Measurements from ENCODE around the gene SCN9A.

SCN9A gene

DNA sequence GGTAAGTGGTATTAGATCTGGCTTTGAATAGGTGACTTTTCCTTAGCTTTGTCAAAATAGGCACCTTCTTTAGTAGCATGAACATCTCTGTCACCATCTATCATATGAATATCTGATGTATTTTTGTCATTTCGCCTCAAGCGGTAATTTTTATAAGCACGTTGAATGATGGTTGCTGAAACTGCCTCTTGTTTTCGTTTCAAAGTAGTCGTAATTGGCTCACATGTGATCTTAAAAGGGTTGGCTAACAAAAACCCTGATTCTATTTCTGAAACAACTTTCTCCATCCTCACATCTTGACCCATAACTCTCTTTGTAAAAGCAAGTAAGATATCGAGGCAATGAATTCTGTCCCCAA is 29.8 kb upstream of the SCN9A start:
- Histone ChIP-seq H3K9me3 (replicated peaks; ENCODE audit: insufficient read depth, low read length) (no peaks in the 10 kb centered on the region), H2AFZ (ENCODE audit: low read length) (no peak overlapping the region), H3K27ac (ENCODE audit: low read length) (no peak overlapping the region), H3K36me3 (replicated peaks; ENCODE audit: insufficient read depth, low read length) (no peaks in the 10 kb centered on the region), H3K27me3 (replicated peaks; ENCODE audit: insufficient read depth, low read length) (no peaks in the 10 kb centered on the region), H3K4me1 (ENCODE audit: low read length) (no peaks in the 10 kb centered on the region), H3K9me2 (replicated peaks; ENCODE audit: insufficient read depth, low read length) (no peaks in the 10 kb centered on the region), H3K4me3 (ENCODE audit: low read length) (no peak overlapping the region), H3K9ac (ENCODE audit: low read length) (no peak overlapping the region), H3K4me2 (ENCODE audit: low read depth, low read length) (no peak overlapping the region), H3K79me2 (ENCODE audit: low read length) (no peaks in the 10 kb centered on the region), H4K20me1 (ENCODE audit: insufficient read depth, low read length) (no peaks in the 10 kb centered on the region), H3F3A (ENCODE audit: insufficient read depth, low read length) (no peaks in the 10 kb centered on the region)
- TF ChIP-seq EZH2 (optimal IDR thresholded peaks at IDR 0.05; ENCODE audit: low read depth, low read length) = no peak
- TF ChIP-seq EZH2phosphoT487 (IDR thresholded peaks at IDR 0.05; ENCODE audit: low read length) = no peak
- TF ChIP-seq, protein P1, sequence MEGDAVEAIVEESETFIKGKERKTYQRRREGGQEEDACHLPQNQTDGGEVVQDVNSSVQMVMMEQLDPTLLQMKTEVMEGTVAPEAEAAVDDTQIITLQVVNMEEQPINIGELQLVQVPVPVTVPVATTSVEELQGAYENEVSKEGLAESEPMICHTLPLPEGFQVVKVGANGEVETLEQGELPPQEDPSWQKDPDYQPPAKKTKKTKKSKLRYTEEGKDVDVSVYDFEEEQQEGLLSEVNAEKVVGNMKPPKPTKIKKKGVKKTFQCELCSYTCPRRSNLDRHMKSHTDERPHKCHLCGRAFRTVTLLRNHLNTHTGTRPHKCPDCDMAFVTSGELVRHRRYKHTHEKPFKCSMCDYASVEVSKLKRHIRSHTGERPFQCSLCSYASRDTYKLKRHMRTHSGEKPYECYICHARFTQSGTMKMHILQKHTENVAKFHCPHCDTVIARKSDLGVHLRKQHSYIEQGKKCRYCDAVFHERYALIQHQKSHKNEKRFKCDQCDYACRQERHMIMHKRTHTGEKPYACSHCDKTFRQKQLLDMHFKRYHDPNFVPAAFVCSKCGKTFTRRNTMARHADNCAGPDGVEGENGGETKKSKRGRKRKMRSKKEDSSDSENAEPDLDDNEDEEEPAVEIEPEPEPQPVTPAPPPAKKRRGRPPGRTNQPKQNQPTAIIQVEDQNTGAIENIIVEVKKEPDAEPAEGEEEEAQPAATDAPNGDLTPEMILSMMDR (IDR thresholded peaks at IDR 0.05; ENCODE audit: low read length) = no peak
- DNase-seq = no peak

DNA sequence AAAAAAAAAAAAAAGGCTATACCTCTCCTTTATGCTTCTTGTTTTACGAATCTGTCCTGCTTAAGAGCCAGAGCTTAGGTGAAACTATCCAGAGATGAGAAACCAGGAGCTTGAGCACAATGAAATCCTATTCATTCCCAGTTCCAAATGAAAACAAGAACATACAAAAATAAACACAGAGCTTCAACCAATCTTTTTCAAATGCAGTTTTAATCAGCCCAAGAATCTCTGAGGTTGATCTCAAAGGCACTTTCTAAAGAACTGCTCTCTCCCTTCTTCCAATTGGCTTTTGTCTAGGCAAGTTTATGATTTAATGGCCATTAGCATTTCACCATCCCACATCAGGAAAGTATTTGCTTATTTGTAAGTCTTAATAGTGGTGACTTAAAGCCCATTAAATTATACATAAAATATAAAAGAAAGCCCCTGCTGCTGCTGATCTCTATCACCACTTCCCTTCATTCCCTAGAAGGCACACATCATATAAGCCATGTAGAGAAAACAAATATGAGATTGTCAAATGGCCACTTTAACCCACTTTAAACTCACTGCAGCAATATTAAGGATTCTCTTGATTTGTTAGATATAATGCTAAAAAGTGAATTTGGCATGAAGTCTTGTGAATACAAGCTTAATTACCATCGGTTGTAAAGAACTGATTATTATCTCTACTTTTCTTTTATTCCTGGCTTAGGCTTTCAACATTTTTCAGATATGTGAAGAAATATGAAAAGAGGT is 29.3 kb upstream of the SCN9A start:
- DNase-seq = no peak
- TF ChIP-seq EZH2 (optimal IDR thresholded peaks at IDR 0.05; ENCODE audit: low read depth, low read length) = no peak
- TF ChIP-seq EZH2phosphoT487 (IDR thresholded peaks at IDR 0.05; ENCODE audit: low read length) = no peak
- TF ChIP-seq, protein P1 (IDR thresholded peaks at IDR 0.05; ENCODE audit: low read length) = no peak
- no peaks in the 10 kb centered on the region for H3F3A ChIP-seq (ENCODE audit: insufficient read depth, low read length)
- H3K27me3 ChIP-seq (replicated peaks; ENCODE audit: insufficient read depth, low read length) = no peaks in the 10 kb centered on the region
- no peaks in the 10 kb centered on the region for H4K20me1 ChIP-seq (ENCODE audit: insufficient read depth, low read length)
- no peaks in the 10 kb centered on the region for H3K9me2 ChIP-seq (replicated peaks; ENCODE audit: insufficient read depth, low read length)
- H3K4me3 ChIP-seq (ENCODE audit: low read length) = no peak overlapping the region
- H3K4me2 ChIP-seq (ENCODE audit: low read depth, low read length) = no peak overlapping the region
- H3K9ac ChIP-seq (ENCODE audit: low read length) = no peak overlapping the region
- no peaks in the 10 kb centered on the region for H3K9me3 ChIP-seq (replicated peaks; ENCODE audit: insufficient read depth, low read length)
- H3K36me3 ChIP-seq (replicated peaks; ENCODE audit: insufficient read depth, low read length) = no peaks in the 10 kb centered on the region
- H3K27ac ChIP-seq (ENCODE audit: low read length) = no peak overlapping the region
- H2AFZ ChIP-seq (ENCODE audit: low read length) = no peak overlapping the region
- no peaks in the 10 kb centered on the region for H3K79me2 ChIP-seq (ENCODE audit: low read length)
- no peaks in the 10 kb centered on the region for H3K4me1 ChIP-seq (ENCODE audit: low read length)

DNA sequence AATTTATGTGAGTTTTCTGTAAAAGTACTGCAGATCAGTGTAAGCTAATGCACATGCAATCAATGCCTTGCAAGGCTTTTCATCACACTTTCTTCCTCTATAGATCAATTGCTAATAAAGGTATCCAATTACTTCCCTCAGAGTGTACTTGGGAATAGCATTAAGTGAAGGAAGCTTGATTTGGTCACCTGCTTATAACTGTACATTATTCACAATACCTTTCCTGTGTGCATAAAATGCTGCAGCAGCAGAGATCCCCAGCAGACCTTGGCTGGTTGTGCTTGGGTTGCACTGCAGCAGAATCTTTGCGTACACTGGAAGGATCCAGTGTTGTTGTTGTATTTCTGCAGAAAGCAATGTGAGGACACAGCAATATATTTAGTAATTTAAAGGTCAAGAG is 18.5 kb upstream of the SCN9A start:
- Histone ChIP-seq H3F3A (ENCODE audit: insufficient read depth, low read length) (no peaks in the 10 kb centered on the region), H3K9me2 (replicated peaks; ENCODE audit: insufficient read depth, low read length) (no peaks in the 10 kb centered on the region), H3K4me2 (ENCODE audit: low read depth, low read length) (no peak overlapping the region), H2AFZ (ENCODE audit: low read length) (no peak overlapping the region), H4K20me1 (ENCODE audit: insufficient read depth, low read length) (no peaks in the 10 kb centered on the region), H3K36me3 (replicated peaks; ENCODE audit: insufficient read depth, low read length) (no peaks in the 10 kb centered on the region), H3K9ac (ENCODE audit: low read length) (no peak overlapping the region), H3K4me3 (ENCODE audit: low read length) (no peak overlapping the region), H3K27me3 (replicated peaks; ENCODE audit: insufficient read depth, low read length) (no peaks in the 10 kb centered on the region), H3K79me2 (ENCODE audit: low read length) (no peaks in the 10 kb centered on the region), H3K9me3 (replicated peaks; ENCODE audit: insufficient read depth, low read length) (no peaks in the 10 kb centered on the region), H3K4me1 (ENCODE audit: low read length) (no peaks in the 10 kb centered on the region), H3K27ac (ENCODE audit: low read length) (no peak overlapping the region)
- no peak for DNase-seq
- TF ChIP-seq EZH2phosphoT487 (IDR thresholded peaks at IDR 0.05; ENCODE audit: low read length) (no peak), EZH2 (optimal IDR thresholded peaks at IDR 0.05; ENCODE audit: low read depth, low read length) (no peak)
- TF ChIP-seq, protein P1 (IDR thresholded peaks at IDR 0.05; ENCODE audit: low read length) = no peak

All from MM.1S (cell line).